HK-2 (cell line): ENCODE measurements around the gene COMP.
"Not testable (repeated sequence)": the region's sequence is repeated elsewhere in the genome, so short reads cannot be mapped to it uniquely, and the experiment has no call there.

Experiments
- DNase-seq: peaks from one replicate; pipeline ENCODE4 v3.0.0-alpha.2; 2018; ENCODE audit not compliant: unreplicated experiment

Gene COMP

DNA sequence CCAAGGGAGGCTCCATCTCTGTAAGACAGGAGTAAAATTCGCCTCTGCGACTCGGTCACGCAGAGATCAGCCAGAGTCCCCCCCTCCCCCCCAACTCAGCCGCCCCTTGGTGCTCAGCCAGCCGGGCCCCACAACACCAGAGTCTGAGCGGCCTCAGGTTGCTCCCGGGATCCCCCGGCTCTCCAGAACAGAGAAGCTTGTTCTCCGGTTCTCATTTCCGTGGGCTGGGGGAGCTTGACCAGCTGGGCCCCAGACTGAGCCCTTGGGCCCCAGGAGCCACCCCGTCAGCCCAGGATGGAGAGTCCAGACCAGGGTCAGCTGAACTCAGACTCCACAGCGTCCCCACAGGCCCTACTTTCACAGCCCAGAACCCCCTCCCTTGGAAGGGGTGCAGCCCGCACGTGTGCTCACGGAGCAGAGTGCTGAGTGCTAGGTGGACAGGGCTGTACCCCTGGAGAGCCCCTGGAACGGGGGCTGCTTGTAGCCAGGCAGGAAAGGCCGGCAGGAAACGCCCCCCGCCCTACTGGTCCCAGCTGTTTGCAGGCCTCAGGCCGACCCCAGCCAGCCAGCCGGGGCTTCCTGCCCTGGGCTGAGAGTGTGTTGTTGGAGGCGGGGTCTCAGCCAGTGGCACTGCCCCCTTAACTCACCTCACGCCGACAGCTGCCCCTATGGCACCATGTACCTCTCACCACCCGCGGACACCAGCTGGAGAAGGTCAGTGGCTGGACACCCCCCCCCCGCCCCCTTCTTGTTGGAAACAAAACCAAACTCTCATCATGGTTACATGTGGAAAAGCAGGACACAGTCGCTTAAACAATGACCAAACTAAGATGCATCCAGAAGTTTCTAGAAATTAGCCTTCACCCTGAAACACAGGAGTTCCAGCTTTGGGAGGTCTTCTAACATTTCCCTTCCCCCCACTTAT, 44.4 kb downstream of the COMP start:
- DNase-seq: no peak

DNA sequence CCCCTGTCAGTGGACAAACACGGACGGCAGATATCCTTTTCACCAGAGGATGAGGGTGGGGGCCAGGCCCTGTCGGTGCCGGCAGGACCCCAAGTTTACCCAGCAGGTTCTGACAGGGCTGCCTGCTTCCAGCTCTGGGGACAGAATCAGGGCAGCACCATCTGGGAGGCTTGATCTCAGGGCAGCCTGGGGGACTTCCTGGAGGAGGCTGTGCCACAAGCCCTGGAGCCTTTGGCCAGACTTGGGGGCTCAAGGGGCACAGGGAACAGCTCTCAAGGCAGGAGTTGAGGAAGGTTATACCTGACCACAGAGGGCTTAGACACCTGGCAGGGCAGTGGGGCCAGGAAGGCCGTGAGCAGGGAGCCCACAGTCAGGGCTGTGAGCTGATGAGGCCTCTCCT, 45.2 kb downstream of the COMP start:
- DNase-seq: no peak

DNA sequence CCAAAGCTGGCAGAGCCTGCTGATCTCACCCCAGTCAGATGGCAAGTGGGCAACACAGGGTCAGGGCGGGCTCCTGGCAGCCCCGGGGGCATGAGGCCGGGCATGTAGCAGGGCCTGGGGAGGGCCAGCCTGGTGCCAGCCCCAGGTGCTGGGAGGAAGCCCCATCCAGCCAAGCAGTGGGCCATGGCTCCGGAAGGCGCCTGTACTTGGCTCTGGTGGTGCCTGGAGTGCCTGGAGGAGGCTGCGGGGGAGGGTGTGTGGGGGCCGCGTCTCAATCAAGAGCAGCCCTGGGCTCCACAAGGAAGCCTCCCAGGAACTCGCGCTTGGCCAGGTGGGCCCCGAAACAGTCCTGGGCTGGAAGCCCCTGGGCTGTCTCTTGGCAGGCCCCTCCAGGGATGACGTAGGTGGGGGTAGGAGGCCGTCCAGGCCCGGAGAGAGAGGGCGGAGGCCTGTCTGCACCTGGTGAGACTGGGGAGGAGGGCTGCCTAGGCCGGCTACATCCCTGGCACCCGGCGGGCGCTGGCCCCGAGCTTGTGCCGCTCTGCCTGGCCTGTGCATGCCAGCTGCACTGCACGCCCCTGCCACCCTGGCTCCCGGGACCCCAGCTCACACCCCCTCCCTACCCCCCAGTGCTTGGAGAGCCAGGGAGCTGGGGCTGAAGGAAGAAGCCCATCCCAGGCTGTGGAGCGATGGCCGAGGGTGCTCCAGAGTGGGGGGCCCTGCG, 45.9 kb downstream of the COMP start:
- DNase-seq: no peak

DNA sequence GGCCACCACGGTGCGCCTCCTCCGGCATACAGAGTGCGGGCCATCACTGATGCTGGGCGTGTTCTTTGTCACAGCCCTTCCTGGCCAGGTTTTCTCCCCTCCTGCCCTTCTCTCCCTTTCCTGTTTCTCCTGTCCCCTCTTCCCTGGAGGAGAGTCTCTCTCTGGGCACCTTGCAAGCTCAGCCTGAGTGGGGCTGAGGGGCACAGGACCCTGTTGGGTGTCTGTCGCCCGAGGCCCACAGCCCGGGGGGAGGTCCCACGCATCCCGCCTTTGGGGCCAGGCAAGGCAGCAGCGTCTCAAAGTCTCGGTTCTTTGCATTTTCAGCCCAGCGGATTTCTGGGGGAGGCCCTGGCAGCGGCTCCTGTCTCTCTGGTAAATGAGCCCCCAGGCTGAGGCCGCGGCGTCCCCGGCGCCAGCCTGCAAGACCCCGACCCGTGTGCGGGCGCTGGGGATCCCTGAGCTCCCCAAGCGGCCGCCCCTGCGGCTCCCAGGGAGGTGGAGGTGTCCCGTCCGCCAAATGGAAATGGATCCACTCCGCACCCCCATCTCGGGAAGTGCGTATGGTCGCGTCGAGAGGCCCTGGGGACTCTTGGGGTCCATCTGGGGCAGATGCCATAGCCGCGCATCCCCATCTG, 47.2 kb downstream of the COMP start:
- DNase-seq: no peak

DNA sequence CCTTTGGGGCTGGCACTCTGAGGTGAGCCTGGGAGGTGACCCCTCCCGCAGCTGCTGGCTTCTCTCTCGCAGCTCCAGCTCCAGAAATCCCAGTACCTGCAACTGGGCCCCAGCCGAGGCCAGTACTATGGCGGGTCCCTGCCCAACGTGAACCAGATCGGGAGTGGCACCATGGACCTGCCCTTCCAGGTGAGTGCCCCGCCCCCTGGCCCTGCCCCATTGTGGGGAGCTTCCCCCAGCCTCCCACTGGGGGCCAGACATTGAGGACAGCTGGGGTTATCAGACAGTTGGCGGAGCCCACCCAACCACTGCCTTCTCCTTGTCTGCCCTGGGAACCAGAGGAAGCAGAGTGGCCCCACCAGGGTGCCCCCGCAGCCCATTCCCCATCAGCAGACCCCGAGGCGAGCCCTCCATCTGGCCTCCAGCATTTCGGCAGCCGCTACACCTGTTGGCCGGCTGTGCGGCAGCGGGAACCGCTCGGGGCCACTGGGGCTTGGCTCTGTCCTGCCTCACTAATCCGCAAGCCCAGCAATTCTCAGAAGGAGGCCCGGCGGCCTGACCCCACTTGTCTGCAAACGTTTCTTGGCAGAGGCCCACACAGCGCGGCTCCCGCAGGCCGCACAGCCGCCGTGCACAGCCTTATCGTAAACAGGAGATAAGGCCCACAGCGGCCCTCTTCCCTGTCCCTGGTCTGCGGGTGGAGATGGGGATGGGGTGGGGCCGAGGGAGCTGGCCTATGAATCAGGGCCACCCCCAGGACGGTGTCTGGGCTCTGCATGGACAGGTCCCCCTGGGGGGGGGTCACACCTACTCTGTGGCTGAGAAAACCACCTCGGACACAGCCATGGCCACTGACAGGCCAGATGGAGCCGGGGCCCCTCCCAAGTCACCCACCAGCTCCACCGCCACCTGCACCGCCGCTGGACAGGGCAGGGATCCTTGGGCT, 48.0 kb downstream of the COMP start:
- DNase-seq: no peak

DNA sequence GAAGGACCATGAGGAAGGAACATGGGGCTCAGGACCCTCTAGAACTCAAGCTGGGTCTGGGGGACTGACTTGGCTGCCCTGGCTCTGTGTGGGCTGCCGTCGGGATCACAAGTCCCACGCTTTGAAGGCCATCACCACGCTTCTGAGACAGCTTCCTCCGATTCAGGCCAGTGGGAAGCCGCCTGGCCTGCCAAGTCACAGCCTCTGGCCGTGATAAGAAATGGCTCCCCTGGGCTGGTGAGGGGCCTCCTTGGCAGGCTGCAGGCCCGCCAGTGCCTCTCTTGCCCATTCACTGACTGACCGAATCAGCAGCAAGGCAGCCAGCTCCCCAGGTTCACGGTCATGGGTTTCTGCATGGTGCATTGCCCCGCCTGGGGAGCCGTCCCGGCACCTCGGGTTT, 48.8 kb downstream of the COMP start:
- no peak for DNase-seq

DNA sequence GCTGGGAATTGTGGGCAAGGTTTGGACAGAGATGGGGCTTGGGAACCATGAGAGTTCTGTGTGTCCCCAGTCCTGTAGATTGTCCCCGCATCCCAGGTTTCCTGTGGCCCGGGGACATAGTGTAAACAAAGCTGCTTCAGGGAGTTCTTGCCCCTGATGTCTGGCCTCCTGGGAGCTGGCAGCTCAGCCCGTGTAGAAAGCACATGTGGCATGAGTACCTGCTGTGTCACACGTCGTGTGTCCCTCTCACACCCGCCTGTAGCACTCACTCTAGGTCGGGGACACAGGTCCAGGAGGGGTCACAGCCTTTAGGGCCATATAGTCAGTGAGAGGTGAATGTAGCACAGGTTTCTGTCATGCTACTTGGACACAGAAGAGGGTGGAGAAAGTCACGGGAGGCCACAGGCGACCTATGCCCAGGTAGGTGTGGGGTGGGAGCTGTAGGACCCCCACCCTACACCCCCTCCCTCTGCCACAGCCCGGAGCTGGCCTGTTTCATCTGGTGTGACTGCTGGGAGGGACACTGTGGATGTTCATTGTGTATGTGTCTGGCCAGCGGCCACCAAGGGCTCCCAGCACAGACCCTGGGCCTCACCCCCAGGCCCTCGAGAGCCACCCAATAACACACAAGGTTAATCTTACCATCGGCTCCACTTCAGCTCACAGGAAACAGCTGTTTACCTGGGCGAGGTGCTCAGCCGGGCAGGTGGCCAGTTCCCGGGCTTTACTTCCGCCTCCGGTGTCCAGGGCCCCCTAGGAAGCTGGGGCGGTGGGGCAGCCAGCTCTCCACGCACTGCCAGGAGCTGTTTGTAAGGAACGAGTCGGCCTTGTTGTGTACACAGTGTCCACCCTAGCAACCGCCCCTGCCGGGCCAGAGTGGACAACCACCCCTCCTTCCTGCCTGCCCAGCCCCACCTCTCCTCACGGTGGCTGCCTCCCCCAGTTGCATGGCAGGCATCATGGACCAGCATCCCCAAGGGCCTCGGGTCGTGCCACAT, 49.7 kb downstream of the COMP start:
- DNase-seq: no peak

DNA sequence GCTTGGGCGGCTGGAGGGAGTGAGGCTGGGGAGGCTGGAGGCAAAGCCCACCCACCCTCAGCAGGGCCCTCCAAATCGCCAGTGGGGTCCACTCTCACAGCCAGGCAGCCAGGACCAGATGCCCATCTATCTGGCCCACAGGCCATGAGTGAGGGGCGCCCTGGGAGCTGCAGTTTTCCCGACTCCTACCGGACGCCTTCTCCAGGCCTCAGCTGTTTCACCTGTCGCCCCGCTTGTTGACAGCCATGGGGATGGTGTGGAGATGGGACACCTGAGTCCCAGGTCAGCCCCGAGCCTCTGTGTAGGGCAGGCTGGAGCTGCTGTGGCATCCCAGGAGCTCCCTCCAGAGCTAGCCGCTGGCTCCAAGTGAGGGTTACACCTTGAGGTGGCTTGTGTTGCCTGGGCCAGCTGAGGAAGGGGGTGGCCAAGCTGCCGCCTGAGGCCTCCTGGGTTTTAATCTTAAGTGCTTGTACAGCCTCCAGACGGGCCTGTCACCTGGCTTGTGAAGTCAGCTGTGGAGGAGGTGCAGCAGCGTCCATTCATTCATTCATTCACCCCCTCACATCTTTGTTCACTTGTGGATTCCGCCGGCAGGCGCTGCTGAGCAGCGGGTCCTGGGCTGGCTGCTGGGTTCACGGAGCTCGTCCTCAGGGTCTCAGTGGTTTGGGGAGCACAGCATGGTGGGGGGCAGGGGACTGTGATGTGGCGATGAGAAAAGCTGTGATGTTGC, 52.0 kb downstream of the COMP start:
- DNase-seq: no peak

DNA sequence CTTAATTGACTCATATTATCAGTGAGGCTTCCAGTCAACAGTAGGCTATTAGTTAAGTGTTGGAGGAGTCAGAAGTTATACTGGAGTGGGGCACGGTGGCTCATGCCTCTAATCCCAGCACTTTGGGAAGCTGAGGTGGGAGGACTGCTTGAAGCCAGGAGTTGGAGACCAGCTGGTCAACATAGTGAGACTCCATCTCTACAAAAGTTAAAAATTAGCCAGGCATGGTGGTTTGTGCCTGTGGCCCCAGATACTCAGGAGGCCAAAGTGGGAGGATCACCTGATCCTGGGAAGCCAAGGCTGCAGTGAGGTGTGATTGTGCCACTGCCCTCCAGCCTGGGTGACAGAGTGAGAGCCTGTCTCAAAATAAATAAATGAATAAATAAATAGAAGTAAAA, 53.2 kb downstream of the COMP start:
- peak; percentile 58 for DNase-seq

DNA sequence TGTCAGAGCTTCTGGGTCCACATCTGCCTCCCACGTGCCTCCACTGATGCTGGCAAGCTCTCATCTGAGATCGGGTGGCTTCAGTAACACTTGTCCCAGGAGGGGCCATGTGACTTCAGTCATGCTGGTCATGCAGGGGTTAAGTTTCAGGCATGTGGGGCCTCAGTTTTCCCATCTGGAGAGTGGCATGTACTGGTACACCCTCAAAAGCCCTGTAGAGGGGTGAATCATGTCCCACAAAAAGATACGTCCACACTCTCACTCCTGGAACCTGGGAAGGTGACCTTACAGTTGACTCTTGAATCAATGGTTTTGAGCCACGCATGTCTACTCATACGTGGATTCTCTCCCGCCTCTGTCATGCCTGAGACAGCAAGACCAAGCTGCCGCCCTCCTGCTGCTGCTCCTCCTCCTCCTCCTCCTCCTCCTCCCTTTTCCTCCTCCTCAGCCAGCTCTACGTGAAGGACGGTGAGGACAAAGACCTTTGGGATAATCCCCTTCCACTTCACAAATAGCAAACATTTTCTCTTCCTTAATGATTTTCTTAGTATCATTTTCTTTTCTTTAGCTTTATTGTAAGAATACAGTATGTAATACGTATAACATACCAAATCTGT, 53.7 kb downstream of the COMP start:
- peak; percentile 43 for DNase-seq

DNA sequence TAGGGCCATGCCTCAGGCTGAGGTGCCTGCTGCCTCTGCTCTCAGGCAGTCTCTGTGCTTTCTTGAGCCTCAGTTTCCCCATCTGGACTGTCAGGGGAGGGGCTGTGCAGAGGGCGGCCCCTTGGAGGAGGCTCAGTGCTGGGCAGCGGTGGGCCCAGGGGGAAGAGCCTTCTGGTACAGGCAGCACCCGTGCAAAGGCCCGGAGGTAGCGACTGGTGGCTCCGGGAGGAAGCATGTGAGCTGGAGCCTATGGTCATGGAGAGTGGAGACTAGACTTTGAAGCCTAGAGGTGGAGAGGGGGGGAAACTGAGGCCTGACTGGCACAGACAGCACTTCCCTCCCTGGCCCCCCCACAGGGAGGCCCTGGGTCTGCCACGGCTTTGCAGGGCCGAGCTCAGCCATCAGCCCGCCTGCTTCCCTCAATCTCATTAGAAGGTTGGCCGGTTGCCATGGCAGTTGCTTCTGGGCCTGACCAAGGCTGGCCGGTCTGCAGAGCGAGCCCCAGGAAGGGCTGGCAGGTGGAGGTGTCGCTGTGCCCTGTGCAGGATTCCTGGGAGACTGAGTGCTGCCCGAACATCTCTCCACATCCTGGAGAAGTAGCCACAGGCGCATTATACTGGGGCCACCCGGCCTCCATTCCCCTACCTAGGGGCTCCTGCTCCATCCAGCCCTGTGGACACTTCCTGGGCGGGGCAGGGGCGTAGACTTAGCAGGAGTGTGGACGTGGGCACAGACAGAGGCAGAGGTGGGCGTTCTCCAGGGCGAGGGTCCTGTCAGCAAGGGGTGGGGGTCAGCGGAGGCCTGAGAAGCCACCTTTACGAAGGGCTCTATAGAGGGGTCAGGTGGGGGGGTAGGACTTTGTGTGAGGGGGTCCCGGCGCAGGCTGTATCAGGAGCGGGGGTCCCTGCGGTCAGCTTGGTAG, 54.4 kb downstream of the COMP start:
- DNase-seq: no peak

DNA sequence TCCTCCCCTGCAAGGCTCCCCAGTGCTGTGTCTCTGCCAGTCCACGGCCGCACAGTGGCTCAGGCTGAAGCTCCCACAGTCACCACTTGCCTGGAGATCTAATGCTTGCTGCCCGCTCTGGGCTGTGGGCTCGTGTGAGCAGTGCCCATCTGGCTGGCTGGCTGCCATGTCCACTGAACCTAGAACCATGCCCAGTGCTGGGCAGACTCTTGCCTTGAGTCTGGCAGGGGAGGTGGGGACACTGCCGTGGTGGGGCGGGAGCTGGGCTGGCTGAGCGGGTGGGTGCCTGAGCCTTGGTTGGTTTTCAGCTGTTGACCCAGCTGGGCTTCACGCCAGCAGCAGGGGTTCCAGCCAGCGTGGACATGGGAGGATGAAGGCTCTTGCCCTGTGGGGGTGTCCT, 55.4 kb downstream of the COMP start:
- DNase-seq: no peak

DNA sequence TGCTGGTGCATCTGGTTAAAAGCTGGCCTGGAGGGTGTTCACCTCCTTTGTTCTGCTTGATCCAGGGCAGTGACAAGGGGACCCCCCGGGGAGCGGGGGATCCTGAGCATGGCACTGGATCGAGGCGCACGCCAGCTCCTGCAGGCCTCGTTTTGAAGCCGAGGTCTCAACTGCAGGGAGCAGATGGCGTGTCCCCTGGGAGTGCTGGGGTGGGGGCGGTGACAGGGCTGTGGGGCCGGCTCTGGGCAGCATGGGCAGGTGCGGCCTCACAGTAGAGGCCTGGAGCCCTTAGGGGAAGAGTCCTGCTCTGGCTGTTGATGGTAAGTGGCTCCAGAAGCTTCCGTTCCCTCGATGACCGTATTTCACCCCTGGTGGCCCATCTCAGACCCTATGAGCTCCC, 55.8 kb downstream of the COMP start:
- DNase-seq: no peak

DNA sequence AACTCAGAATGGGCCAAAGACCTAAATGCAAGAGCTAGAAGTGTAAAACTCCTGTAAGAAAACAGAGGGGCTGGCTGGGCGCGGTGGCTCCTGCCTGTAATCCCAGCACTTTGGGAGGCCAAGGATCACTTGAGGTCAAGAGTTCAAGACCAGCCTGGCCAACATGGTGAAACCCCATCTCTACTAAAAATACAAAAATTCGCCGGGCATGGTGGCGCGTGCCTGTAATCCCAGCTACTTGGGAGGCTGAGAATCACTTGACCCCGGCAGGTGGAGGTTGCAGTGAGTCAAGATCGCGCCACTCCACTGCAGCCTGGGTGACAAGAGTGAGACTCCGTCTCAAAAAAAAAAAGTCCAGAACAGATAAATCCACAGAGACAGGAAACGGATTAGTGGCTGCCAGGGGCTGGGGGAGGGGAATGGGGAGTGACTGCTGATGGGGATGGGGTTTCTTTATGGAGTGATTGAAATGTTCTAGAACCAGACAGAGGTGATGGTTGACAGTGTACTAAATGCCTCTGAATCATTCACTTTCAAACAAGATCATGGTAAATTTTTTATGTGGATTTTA, 57.3 kb downstream of the COMP start:
- not testable (repeated sequence) for DNase-seq

DNA sequence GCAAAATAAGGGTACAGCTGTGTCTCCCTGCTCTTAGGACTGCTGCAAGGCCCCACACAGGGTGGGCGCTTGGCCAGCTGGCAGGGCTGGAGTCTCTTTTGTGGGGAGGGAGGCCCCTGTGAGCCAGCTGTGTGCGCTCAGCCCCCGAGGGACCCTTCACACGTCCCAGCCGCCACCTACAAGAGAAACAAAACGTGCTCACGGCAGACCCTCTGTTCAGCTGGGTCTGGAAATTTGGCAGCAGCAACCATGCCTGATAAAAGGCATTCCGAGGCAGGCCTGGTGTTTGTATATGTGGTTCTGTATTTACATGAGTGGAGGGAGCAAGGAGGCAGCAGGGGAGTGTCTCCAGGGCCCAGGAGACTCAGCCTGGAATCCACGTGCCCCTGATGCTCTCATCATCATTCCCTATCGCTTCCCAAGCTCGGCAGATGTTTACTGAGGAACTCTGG, 57.9 kb downstream of the COMP start:
- DNase-seq: no peak
